ENCODE results near the gene ZNF586.
"Not testable (repeated sequence)": the region's sequence is repeated elsewhere in the genome, so short reads cannot be mapped to it uniquely, and the experiment has no call there.

Gene ZNF586

GRCh38 chr19:57769345-57770131 lies at the start of gene ZNF586:
TSS of gene ZNF586 (plus strand) at chr19:57769676. CDS start at chr19:57769843, 167 bp downstream.
- in situ Hi-C loops (cut with MboI; ENCODE audit: low sequenced_read_pairs), result no loop called here

GRCh38 chr19:57719901-57720519 lies 49.5 kb upstream of the ZNF586 start:
- in situ Hi-C loops (cut with MboI; ENCODE audit: low sequenced_read_pairs), result no loop called here

GRCh38 chr19:57720878-57721277 lies 48.6 kb upstream of the ZNF586 start:
- in situ Hi-C loops (cut with MboI; ENCODE audit: low sequenced_read_pairs), result no loop called here

- in situ Hi-C loops (cut with MboI; ENCODE audit: low sequenced_read_pairs), result not testable (repeated sequence)
These were observed 31.2 kb upstream of the ZNF586 start for GRCh38 chr19:57738320-57738719.

GRCh38 chr19:57738770-57739169 lies 30.7 kb upstream of the ZNF586 start:
- in situ Hi-C loops (cut with MboI; ENCODE audit: low sequenced_read_pairs), result not testable (repeated sequence)

GRCh38 chr19:57746580-57747471 lies 22.6 kb upstream of the ZNF586 start, which contains the start of gene ZNF776:
TSS of gene ZNF776 (plus strand) at chr19:57746815. CDS start at chr19:57747059, 244 bp downstream.
- in situ Hi-C loops (cut with MboI; ENCODE audit: low sequenced_read_pairs), result no loop called here

GRCh38 chr19:57747472-57747807 lies 22.0 kb upstream of the ZNF586 start:
- in situ Hi-C loops (cut with MboI; ENCODE audit: low sequenced_read_pairs), result no loop called here

GRCh38 chr19:57748029-57748428 lies 21.4 kb upstream of the ZNF586 start:
- in situ Hi-C loops (cut with MboI; ENCODE audit: low sequenced_read_pairs), result no loop called here

GRCh38 chr19:57754091-57754673 lies 15.3 kb upstream of the ZNF586 start:
- in situ Hi-C loops (cut with MboI; ENCODE audit: low sequenced_read_pairs), result no loop called here

- in situ Hi-C loops (cut with MboI; ENCODE audit: low sequenced_read_pairs), result no loop called here
These were observed 14.4 kb upstream of the ZNF586 start for GRCh38 chr19:57755031-57755430.

- in situ Hi-C loops (cut with MboI; ENCODE audit: low sequenced_read_pairs), result no loop called here
These were observed 11.5 kb upstream of the ZNF586 start for GRCh38 chr19:57757941-57758340.

- in situ Hi-C loops (cut with MboI; ENCODE audit: low sequenced_read_pairs), result no loop called here
These were observed 10.4 kb upstream of the ZNF586 start for GRCh38 chr19:57759096-57759495.

- in situ Hi-C loops (cut with MboI; ENCODE audit: low sequenced_read_pairs), result no loop called here
These were observed 1.9 kb downstream of the ZNF586 start for GRCh38 chr19:57771417-57771816.

- in situ Hi-C loops (cut with MboI; ENCODE audit: low sequenced_read_pairs), result no loop called here
These were observed 4.0 kb downstream of the ZNF586 start for GRCh38 chr19:57773488-57773887.

- in situ Hi-C loops (cut with MboI; ENCODE audit: low sequenced_read_pairs), result no loop called here
These were observed 7.4 kb downstream of the ZNF586 start for GRCh38 chr19:57776764-57777296.

- in situ Hi-C loops (cut with MboI; ENCODE audit: low sequenced_read_pairs), result no loop called here
These were observed 8.9 kb downstream of the ZNF586 start for GRCh38 chr19:57778336-57778735.

- in situ Hi-C loops (cut with MboI; ENCODE audit: low sequenced_read_pairs), result no loop called here
These were observed 9.9 kb downstream of the ZNF586 start for GRCh38 chr19:57779220-57779845.

GRCh38 chr19:57786286-57786685 lies 16.8 kb downstream of the ZNF586 start:
- in situ Hi-C loops (cut with MboI; ENCODE audit: low sequenced_read_pairs), result no loop called here

GRCh38 chr19:57786906-57787305 lies 17.4 kb downstream of the ZNF586 start:
- in situ Hi-C loops (cut with MboI; ENCODE audit: low sequenced_read_pairs), result no loop called here

- in situ Hi-C loops (cut with MboI; ENCODE audit: low sequenced_read_pairs), result no loop called here
These were observed 18.7 kb downstream of the ZNF586 start for GRCh38 chr19:57788114-57788692.

All from HL-60/S4 treated with phorbol 12-myristate 13-acetate at 8.2 ng/mL for 4 days and 3 days (cell line).